Activated CD4-positive, alpha-beta memory T cell treated with anti-CD3 and anti-CD28 coated beads for 36 hours (primary cell): ENCODE results near the gene CSNK1A1L. TPM values are rescaled to one million over a fixed set of nuclear protein-coding genes. Genes with fewer than 3 reads are reported as not detected.

Source experiments
- total RNA-seq, 2 experiments: library from RNA; stranded (reverse); gene quantifications; one replicate each; pipeline ENCODE4 v1.2.3, GENCODE V29; 2021

CSNK1A1L gene
- total RNA-seq, 2 experiments from 2014 or later: not detected

Other genes starting within 250 kb of the CSNK1A1L start
- not detected for gene SMAD9, start 185.4 kb downstream of the CSNK1A1L start, total RNA-seq
- 10 to 100 TPM; 25.9 to 27.6 TPM for gene ALG5, start 106.3 kb downstream of the CSNK1A1L start, total RNA-seq
- gene EXOSC8, start 104.9 kb downstream of the CSNK1A1L start, total RNA-seq: 100 to 1,000 TPM; 141 to 148 TPM
- gene SUPT20H, start 46.0 kb downstream of the CSNK1A1L start, total RNA-seq: 10 to 100 TPM; 56.8 TPM